Ascending aorta (tissue), 2 donors: Measurements from ENCODE around the gene TSPEAR. TPM values are rescaled to one million over a fixed set of nuclear protein-coding genes. Genes with fewer than 3 reads are reported as not detected.

Experiments
- DNase-seq, 2 donors: peaks; one replicate each; pipeline ENCODE4 v3.0.0-alpha.2; 2019; ENCODE audit warnings: low spot score in 2 of 2
- H3K27ac ChIP-seq, 2 donors: fragments of 200-600 bp; sonication (generic); one replicate each; pipeline ENCODE4 v1.5.1; 2016 to 2017; ENCODE audit warnings: mild to moderate bottlenecking in 1 of 2
- H3K27me3 ChIP-seq: fragments of 200-600 bp; sonication (generic); one replicate; pipeline ENCODE4 v1.5.1; 2017
- H3K36me3 ChIP-seq, 2 donors: fragments of 200-600 bp; sonication (generic); one replicate each; pipeline ENCODE4 v1.5.1; 2016
- H3K4me1 ChIP-seq, 2 donors: fragments of 200-600 bp; sonication (generic); one replicate each; pipeline ENCODE4 v1.5.1; 2016 to 2017; ENCODE audit warnings: mild to moderate bottlenecking in 1 of 2
- H3K4me3 ChIP-seq, 2 donors: fragments of 200-600 bp; sonication (generic); one replicate each; pipeline ENCODE4 v1.5.1; 2016 to 2017; ENCODE audit warnings: mild to moderate bottlenecking in 1 of 2
- H3K9me3 ChIP-seq, 2 donors: fragments of 200-600 bp; sonication (generic); one replicate each; pipeline ENCODE4 v1.5.1; 2016
- intact Hi-C: fragments of 100-400 bp; cut with DNase I; formaldehyde crosslinking; loops from one replicate; pipeline ENCODE4 v1.15.1; 2023
- total RNA-seq: library from RNA; depleted of rRNA; stranded (reverse); fragments of >200 nt; gene quantifications from one replicate; pipeline ENCODE4 v1.1.0, GENCODE V29; 2016
- TF ChIP-seq, protein P1 (sequence below), 3 experiments: fragments of 200-600 bp in 2 of 3; fragments of 450-650 bp in 1 of 3; sonication (generic) in 2 of 3; IDR thresholded peaks; one replicate each; pipeline ENCODE4 v1.5.1; 2016 to 2019; ENCODE audit warnings: antibody characterized with exemption in 3 of 3, mild to moderate bottlenecking in 1 of 3, moderate library complexity in 1 of 3

The TSPEAR gene
- total RNA-seq, 1 donor from 2014 or later: not detected

DNA sequence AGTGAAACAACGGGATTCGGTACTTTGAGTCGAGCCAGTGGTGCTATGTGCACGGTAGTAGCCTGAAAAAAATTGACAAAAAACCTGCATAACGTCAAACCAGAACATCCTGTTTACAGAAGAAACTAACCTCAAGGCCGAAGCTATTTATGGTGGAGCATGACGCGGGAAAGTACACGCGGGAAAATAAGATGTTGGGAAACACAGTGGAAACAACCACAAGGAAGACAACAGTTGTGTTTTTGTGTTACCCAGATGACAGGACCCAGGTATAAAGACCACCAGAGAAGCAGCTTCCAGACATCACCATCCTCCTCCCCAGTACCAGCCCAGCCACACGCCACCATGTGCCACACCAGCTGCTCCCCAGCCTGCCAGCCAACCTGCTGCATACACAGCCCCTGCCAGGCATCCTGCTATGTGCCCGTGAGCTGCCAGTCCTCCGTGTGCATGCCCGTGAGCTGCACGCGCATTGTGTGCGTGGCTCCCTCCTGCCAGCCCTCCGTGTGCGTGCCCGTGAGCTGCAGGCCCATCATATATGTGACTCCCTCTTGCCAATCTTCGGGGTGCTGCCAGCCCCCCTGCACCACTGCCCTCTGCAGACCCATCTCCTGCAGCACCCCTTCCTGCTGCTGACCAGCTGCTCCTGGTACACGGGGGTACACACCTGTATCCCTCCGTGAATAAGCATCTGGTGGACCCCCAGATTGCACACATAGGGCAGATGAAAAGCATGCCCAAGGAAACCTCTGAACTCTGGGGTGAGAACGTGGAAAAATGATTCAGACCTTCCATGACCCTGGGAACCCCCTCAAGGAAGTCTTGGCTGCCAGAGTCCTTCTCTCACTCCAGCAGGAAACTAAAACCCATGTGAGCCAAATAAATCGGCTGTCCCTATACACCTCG, 53.5 kb downstream of the TSPEAR start, which contains the start of gene KRTAP12-3:
TSS of gene KRTAP12-3 (plus strand) at position 298 of the 906 bp plus-strand sequence. CDS start at position 346, 48 bp downstream.
- H3K27me3 ChIP-seq: no peaks in the 10 kb centered on the region
- H3K4me1 ChIP-seq: no peaks in the 10 kb centered on the region
- no peak within 1 kb of the TSS for H3K4me3 ChIP-seq
- H3K27ac ChIP-seq: no peak within 1 kb of the TSS
- TF ChIP-seq, protein P1, sequence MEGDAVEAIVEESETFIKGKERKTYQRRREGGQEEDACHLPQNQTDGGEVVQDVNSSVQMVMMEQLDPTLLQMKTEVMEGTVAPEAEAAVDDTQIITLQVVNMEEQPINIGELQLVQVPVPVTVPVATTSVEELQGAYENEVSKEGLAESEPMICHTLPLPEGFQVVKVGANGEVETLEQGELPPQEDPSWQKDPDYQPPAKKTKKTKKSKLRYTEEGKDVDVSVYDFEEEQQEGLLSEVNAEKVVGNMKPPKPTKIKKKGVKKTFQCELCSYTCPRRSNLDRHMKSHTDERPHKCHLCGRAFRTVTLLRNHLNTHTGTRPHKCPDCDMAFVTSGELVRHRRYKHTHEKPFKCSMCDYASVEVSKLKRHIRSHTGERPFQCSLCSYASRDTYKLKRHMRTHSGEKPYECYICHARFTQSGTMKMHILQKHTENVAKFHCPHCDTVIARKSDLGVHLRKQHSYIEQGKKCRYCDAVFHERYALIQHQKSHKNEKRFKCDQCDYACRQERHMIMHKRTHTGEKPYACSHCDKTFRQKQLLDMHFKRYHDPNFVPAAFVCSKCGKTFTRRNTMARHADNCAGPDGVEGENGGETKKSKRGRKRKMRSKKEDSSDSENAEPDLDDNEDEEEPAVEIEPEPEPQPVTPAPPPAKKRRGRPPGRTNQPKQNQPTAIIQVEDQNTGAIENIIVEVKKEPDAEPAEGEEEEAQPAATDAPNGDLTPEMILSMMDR (IDR thresholded peaks at IDR 0.05): no peak
- DNase-seq: no peak
- no peaks in the 10 kb centered on the region for H3K9me3 ChIP-seq
- H3K36me3 ChIP-seq: no peaks in the 10 kb centered on the region
- intact Hi-C loops: no loop called here

- DNase-seq: no peak
- TF ChIP-seq, protein P1 (IDR thresholded peaks at IDR 0.05): no peak
- Histone ChIP-seq H3K4me3 (no peak overlapping the region), H3K27me3 (no peaks in the 10 kb centered on the region), H3K36me3 (no peaks in the 10 kb centered on the region), H3K9me3 (no peaks in the 10 kb centered on the region), H3K4me1 (no peaks in the 10 kb centered on the region), H3K27ac (no peak overlapping the region)
- intact Hi-C loops: no loop called here
Observed at GRCh38 chr21:44656868-44657267, 54.5 kb downstream of the TSPEAR start.

- DNase-seq: no peak
- H3K27ac ChIP-seq: no peak within 1 kb of the TSS
- TF ChIP-seq, protein P1 (IDR thresholded peaks at IDR 0.05): no peak
Observed at GRCh38 chr21:44654576-44655175, 56.7 kb downstream of the TSPEAR start, which contains the start of gene KRTAP12-4. KRTAP12-4 (minus strand) TSS chr21:44654659; CDS start chr21:44654614, 45 bp downstream.

GRCh38 chr21:44653656-44654575, 57.5 kb downstream of the TSPEAR start:
- DNase-seq: no peak
- H3K9me3 ChIP-seq: no peaks in the 10 kb centered on the region
- H3K4me3 ChIP-seq: no peak overlapping the region
- H3K4me1 ChIP-seq: no peaks in the 10 kb centered on the region
- H3K27me3 ChIP-seq: no peaks in the 10 kb centered on the region
- no peaks in the 10 kb centered on the region for H3K36me3 ChIP-seq
- intact Hi-C loops: no loop called here
- TF ChIP-seq, protein P1 (IDR thresholded peaks at IDR 0.05): no peak
- no peak overlapping the region for H3K27ac ChIP-seq

More at GRCh38 chr21:44654576-44655175, 56.7 kb downstream of the TSPEAR start, which contains the start of gene KRTAP12-4:
- Histone ChIP-seq H3K4me3 (no peak within 1 kb of the TSS), H3K9me3 (no peaks in the 10 kb centered on the region), H3K4me1 (no peaks in the 10 kb centered on the region), H3K36me3 (no peaks in the 10 kb centered on the region), H3K27me3 (no peaks in the 10 kb centered on the region)
- intact Hi-C loops: no loop called here

- no peak for DNase-seq
- no peaks in the 10 kb centered on the region for H3K4me1 ChIP-seq
Observed at GRCh38 chr21:44653123-44653522, 58.2 kb downstream of the TSPEAR start.

More at GRCh38 chr21:44653123-44653522, 58.2 kb downstream of the TSPEAR start:
- Histone ChIP-seq H3K9me3 (no peaks in the 10 kb centered on the region), H3K27me3 (no peaks in the 10 kb centered on the region), H3K27ac (no peak overlapping the region), H3K36me3 (no peaks in the 10 kb centered on the region), H3K4me3 (no peak overlapping the region)
- TF ChIP-seq, protein P1 (IDR thresholded peaks at IDR 0.05): no peak
- intact Hi-C loops: no loop called here
